HEK293 (cell line): ENCODE measurements around the gene CASP8AP2.

Source experiments
- CTCF ChIA-PET: fragments of 350-600 bp; formaldehyde crosslinking; extraction: SDS; loops from one replicate; lab custom pipeline; 2021; ENCODE audit warnings: antibody characterized with exemption; lab: Yijun Ruan, JAX
- POLR2A ChIA-PET: fragments of 300-600 bp; formaldehyde crosslinking; extraction: SDS; loops from one replicate; lab custom pipeline; 2020; ENCODE audit warnings: antibody characterized with exemption, inconsistent platforms; lab: Yijun Ruan, JAX
- H3K27ac ChIP-seq: fragments of 200-500 bp; sonication (Bioruptor generic); 2 replicates; pipeline ENCODE4 v1.5.1; 2014; ENCODE audit warnings: low read depth, low read length, control low read depth, inconsistent platforms; ENCODE audit errors: extremely low read depth
- H3K36me3 ChIP-seq, 2 experiments: fragments of 200-500 bp in 1 of 2; sonication (Bioruptor generic) in 1 of 2; 1 replicate in 1 of 2; 2 replicates in 1 of 2; pipeline ENCODE4 v1.5.1; 2014 to 2017; ENCODE audit warnings: inconsistent platforms in 2 of 2, low read length in 2 of 2; ENCODE audit not compliant: control insufficient read depth in 2 of 2, insufficient read depth in 1 of 2
- H3K4me1 ChIP-seq: fragments of 200-500 bp; sonication (Bioruptor generic); 2 replicates; pipeline ENCODE4 v1.5.1; 2014; ENCODE audit warnings: mild to moderate bottlenecking, low read length, inconsistent platforms; ENCODE audit not compliant: control insufficient read depth, insufficient read depth
- H3K4me3 ChIP-seq: 2 replicates; pipeline ENCODE4 v1.5.1; 2011; ENCODE audit warnings: low read depth, mild to moderate bottlenecking, control low read depth, low read length, moderate library complexity
- H3K9me3 ChIP-seq: fragments of 200-500 bp; sonication (Bioruptor generic); 2 replicates; pipeline ENCODE4 v1.5.1; 2014; ENCODE audit warnings: low read depth, low read length, inconsistent platforms; ENCODE audit not compliant: control insufficient read depth, insufficient read depth
- FEZF1 ChIP-seq: fragments of 450-650 bp; formaldehyde crosslinking; IDR thresholded peaks from 2 replicates; pipeline ENCODE4 v1.5.1; 2016; ENCODE audit warnings: missing biosample characterization, missing genetic modification characterization
- HIC1 ChIP-seq: fragments of 450-650 bp; formaldehyde crosslinking; IDR thresholded peaks from 2 replicates; pipeline ENCODE4 v1.5.1; 2016; ENCODE audit warnings: missing biosample characterization, missing genetic modification characterization
- HOXA7 ChIP-seq: sonication (generic); formaldehyde crosslinking; IDR thresholded peaks from 2 replicates; pipeline ENCODE4 v1.8.1; 2022; ENCODE audit warnings: missing genetic modification reagents, borderline replicate concordance
- HOXC10 ChIP-seq: sonication (generic); formaldehyde crosslinking; IDR thresholded peaks from 2 replicates; pipeline ENCODE4 v1.8.1; 2023; ENCODE audit warnings: mild to moderate bottlenecking, missing genetic modification reagents
- MEIS1 ChIP-seq: sonication (generic); formaldehyde crosslinking; IDR thresholded peaks from 2 replicates; pipeline ENCODE4 v1.8.1; 2022; ENCODE audit warnings: missing genetic modification reagents, mild to moderate bottlenecking, borderline replicate concordance
- PRDM6 ChIP-seq: fragments of 450-650 bp; formaldehyde crosslinking; IDR thresholded peaks from 2 replicates; pipeline ENCODE4 v1.5.1; 2017; ENCODE audit warnings: missing biosample characterization, missing genetic modification characterization
- REPIN1 ChIP-seq: fragments of 450-650 bp; formaldehyde crosslinking; IDR thresholded peaks from 2 replicates; pipeline ENCODE4 v1.5.1; 2017; ENCODE audit warnings: missing biosample characterization, missing genetic modification characterization, low read depth
- ZBTB21 ChIP-seq: fragments of 450-650 bp; formaldehyde crosslinking; IDR thresholded peaks from 2 replicates; pipeline ENCODE4 v1.5.1; 2017; ENCODE audit warnings: missing biosample characterization, missing genetic modification characterization
- ZBTB44 ChIP-seq: fragments of 450-650 bp; IDR thresholded peaks from 2 replicates; pipeline ENCODE4 v1.5.1; 2018; ENCODE audit warnings: missing biosample characterization, mild to moderate bottlenecking, missing genetic modification characterization
- ZBTB6 ChIP-seq: fragments of 450-650 bp; formaldehyde crosslinking; IDR thresholded peaks from 2 replicates; pipeline ENCODE4 v1.5.1; 2017; ENCODE audit warnings: missing biosample characterization, missing genetic modification characterization
- ZNF23 ChIP-seq: fragments of 450-650 bp; formaldehyde crosslinking; IDR thresholded peaks from 2 replicates; pipeline ENCODE4 v1.5.1; 2016; ENCODE audit warnings: missing biosample characterization, missing genetic modification characterization, borderline replicate concordance
- ZNF248 ChIP-seq: fragments of 450-650 bp; formaldehyde crosslinking; IDR thresholded peaks from 2 replicates; pipeline ENCODE4 v1.5.1; 2017; ENCODE audit warnings: missing biosample characterization, missing genetic modification characterization
- ZNF391 ChIP-seq: fragments of 450-650 bp; formaldehyde crosslinking; IDR thresholded peaks from 2 replicates; pipeline ENCODE4 v1.5.1; 2016; ENCODE audit warnings: low read depth, missing biosample characterization, missing genetic modification characterization, borderline replicate concordance
- ZNF404 ChIP-seq: fragments of 450-650 bp; formaldehyde crosslinking; IDR thresholded peaks from 2 replicates; pipeline ENCODE4 v1.5.1; 2017; ENCODE audit warnings: missing biosample characterization, missing genetic modification characterization
- ZNF518A ChIP-seq: fragments of 450-650 bp; formaldehyde crosslinking; conservative IDR thresholded peaks from 2 replicates; pipeline ENCODE4 v1.5.1; 2016; ENCODE audit warnings: low read depth, missing biosample characterization, missing genetic modification characterization
- ZNF544 ChIP-seq: fragments of 450-650 bp; formaldehyde crosslinking; IDR thresholded peaks from 2 replicates; pipeline ENCODE4 v1.5.0; 2017; ENCODE audit warnings: missing biosample characterization, missing genetic modification characterization
- ZNF548 ChIP-seq: fragments of 450-650 bp; formaldehyde crosslinking; IDR thresholded peaks from 2 replicates; pipeline ENCODE4 v1.5.1; 2016; ENCODE audit warnings: missing biosample characterization, missing genetic modification characterization
- ZNF610 ChIP-seq: fragments of 450-650 bp; formaldehyde crosslinking; IDR thresholded peaks from 2 replicates; pipeline ENCODE4 v1.5.1; 2016; ENCODE audit warnings: missing biosample characterization, missing genetic modification characterization, borderline replicate concordance
- ZNF654 ChIP-seq: fragments of 450-650 bp; formaldehyde crosslinking; IDR thresholded peaks from 2 replicates; pipeline ENCODE4 v1.5.1; 2016; ENCODE audit warnings: low read depth, missing biosample characterization, missing genetic modification characterization
- ZNF707 ChIP-seq: fragments of 450-650 bp; formaldehyde crosslinking; IDR thresholded peaks from 2 replicates; pipeline ENCODE4 v1.5.1; 2016; ENCODE audit warnings: missing biosample characterization, missing genetic modification characterization
- ZNF785 ChIP-seq: fragments of 450-650 bp; formaldehyde crosslinking; IDR thresholded peaks from 2 replicates; pipeline ENCODE4 v1.5.1; 2016; ENCODE audit warnings: missing biosample characterization, missing genetic modification characterization
- ZNF791 ChIP-seq: fragments of 450-650 bp; formaldehyde crosslinking; IDR thresholded peaks from 2 replicates; pipeline ENCODE4 v1.5.1; 2016; ENCODE audit warnings: missing biosample characterization, missing genetic modification characterization
- ZNF843 ChIP-seq: fragments of 450-650 bp; formaldehyde crosslinking; IDR thresholded peaks from 2 replicates; pipeline ENCODE4 v1.5.1; 2016; ENCODE audit warnings: missing biosample characterization, missing genetic modification characterization

Gene CASP8AP2

GRCh38 chr6:89829472-89830169 is at the start of gene CASP8AP2:
Gene CASP8AP2 (plus strand): TSS chr6:89829880.
- Histone ChIP-seq H3K27ac (peak within 1 kb of the TSS; percentile 91), H3K4me3 (peak within 1 kb of the TSS; percentile 95), H3K4me1 (no peaks in the 10 kb centered on the region), H3K36me3 (peaks cover 16 to 32% of the 10 kb centered on the region in 2 experiments), H3K9me3 (no peaks in the 10 kb centered on the region)
- CTCF ChIA-PET = interaction anchor here (0.5 to 1.5 kb wide), 9 partner anchors 10 to 649 kb away, joined by 3 to 5 read pairs (median 4); partner anchors contain the start of gene MDN1
- POLR2A ChIA-PET = interaction anchor here (0.6 to 3.1 kb wide), 15 partner anchors 10 to 757 kb away, joined by 3 to 55 read pairs (median 4); partner anchors contain the start of genes LYRM2, MAP3K7, MDN1 and PNRC1
- TF ChIP-seq ZNF248 (tag by site-specific recombination) (no peak), MEIS1 (CRISPR knock-in tag) (no peak), HOXC10 (CRISPR knock-in tag) (peak; percentile 37; the same call in 1 of the 2 replicates), ZNF843 (0 out of 2 replicates have a peak, but pooled peaks have one; percentile 23), REPIN1 (tag by site-specific recombination) (peak; percentile 82; the same call in 1 of the 2 replicates), ZNF404 (tag by site-specific recombination) (no peak), ZNF23 (tag by site-specific recombination) (no peak), ZNF518A (tag by site-specific recombination) (no peak), ZBTB21 (no peak), ZNF610 (tag by site-specific recombination) (peak; percentile 36; the same call in 1 of the 2 replicates), ZNF544 (no peak), ZNF391 (peak; percentile 59; the same call in 1 of the 2 replicates), ZBTB44 (no peak), ZNF654 (tag by site-specific recombination) (no peak), FEZF1 (tag by site-specific recombination) (no peak), PRDM6 (tag by site-specific recombination) (peak; percentile 67), ZNF785 (tag by site-specific recombination) (no peak), ZBTB6 (tag by site-specific recombination) (no peak), HOXA7 (no peak; the same call in 1 of the 2 replicates), ZNF791 (tag by site-specific recombination) (no peak), ZNF707 (no peak), HIC1 (peak; percentile 98), ZNF548 (tag by site-specific recombination) (no peak)
